ENCODE data around the gene LBX1. TPM values are rescaled to one million over a fixed set of nuclear protein-coding genes. Genes with fewer than 3 reads are reported as not detected.

Gene LBX1, protein sequence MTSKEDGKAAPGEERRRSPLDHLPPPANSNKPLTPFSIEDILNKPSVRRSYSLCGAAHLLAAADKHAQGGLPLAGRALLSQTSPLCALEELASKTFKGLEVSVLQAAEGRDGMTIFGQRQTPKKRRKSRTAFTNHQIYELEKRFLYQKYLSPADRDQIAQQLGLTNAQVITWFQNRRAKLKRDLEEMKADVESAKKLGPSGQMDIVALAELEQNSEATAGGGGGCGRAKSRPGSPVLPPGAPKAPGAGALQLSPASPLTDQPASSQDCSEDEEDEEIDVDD
- 0.08 TPM in 1 of 2 replicates, not detected in the other for total RNA-seq (ENCODE audit: low replicate concordance)

DNA sequence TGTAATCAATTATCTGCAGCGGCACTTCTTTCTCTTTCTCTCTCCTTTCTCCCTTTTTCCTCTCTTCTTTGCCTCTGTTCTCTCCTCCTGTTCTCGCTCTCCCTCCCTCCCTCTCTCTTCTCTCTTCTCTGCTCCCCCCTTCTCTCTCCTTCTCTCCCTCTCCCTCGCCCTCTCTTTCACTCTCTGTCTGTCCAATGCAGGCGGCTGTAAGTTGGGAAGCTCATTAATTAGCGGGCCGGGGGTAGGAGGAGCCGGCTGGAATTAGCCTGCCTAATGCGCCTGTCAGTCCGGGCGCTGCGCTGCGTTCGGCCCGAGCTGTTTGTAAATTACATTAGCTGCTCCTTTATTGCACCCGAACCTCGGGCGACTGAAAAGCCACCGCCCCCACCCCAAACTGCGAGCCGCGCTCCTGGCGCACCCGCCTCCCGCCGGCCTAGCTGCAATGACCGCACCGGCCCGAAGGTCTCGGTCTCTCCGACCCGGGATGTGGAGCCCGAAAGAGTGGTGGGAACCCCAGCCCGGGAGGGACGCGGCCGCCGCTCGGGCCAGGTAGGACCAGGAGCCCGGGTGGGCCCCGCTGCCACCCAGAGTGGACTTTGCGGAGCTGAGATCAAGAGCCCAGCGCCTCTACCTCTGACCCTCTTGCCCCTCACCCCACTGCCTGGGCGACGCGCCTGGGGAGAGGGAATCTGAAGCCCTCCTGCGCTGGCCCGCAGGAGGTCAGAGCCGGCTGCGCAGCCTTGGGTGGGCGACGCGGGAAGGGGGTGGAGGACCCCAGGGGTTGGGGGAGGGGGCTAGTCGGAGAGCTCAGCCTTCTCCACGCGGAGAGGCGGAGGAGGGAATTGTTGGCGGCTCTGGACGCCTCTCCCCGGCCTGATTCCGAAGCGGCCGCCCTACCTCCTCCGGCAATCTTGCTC is at the start of gene LBX1:
Gene LBX1, minus strand, starts transcription at position 198 of the 917 bp plus-strand sequence. CDS start 648 bp downstream, outside the sequence.
- DNase-seq (ENCODE audit: low read depth) = no peak
- TF ChIP-seq, protein P1, sequence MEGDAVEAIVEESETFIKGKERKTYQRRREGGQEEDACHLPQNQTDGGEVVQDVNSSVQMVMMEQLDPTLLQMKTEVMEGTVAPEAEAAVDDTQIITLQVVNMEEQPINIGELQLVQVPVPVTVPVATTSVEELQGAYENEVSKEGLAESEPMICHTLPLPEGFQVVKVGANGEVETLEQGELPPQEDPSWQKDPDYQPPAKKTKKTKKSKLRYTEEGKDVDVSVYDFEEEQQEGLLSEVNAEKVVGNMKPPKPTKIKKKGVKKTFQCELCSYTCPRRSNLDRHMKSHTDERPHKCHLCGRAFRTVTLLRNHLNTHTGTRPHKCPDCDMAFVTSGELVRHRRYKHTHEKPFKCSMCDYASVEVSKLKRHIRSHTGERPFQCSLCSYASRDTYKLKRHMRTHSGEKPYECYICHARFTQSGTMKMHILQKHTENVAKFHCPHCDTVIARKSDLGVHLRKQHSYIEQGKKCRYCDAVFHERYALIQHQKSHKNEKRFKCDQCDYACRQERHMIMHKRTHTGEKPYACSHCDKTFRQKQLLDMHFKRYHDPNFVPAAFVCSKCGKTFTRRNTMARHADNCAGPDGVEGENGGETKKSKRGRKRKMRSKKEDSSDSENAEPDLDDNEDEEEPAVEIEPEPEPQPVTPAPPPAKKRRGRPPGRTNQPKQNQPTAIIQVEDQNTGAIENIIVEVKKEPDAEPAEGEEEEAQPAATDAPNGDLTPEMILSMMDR (IDR thresholded peaks at IDR 0.05; ENCODE audit: insufficient read depth, low read length) = no peak
- no peak within 1 kb of the TSS for H3K4me3 ChIP-seq (ENCODE audit: low read depth, low read length)

DNA sequence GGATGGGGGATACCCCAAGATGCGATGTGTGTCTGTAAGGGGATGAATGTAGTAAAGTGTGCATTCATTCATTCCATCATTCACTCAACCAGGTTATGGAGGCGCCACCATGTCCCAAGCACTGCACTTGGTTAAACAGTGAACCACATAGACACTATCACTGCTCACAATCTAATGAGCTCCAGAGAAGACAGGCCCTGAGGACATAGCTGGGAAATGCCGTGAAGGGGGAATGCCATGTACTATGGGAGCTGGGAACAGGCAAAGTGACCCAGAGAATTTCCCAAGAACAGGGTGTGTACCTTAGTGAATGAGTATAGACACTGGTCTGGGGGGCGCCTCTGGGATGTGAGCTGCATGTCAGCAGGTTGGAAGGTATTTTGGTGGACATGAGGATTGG is 44.5 kb upstream of the LBX1 start:
- TF ChIP-seq, protein P1 (IDR thresholded peaks at IDR 0.05; ENCODE audit: insufficient read depth, low read length) = no peak
- DNase-seq (ENCODE audit: low read depth) = no peak
- no peak overlapping the region for H3K4me3 ChIP-seq (ENCODE audit: low read depth, low read length)

DNA sequence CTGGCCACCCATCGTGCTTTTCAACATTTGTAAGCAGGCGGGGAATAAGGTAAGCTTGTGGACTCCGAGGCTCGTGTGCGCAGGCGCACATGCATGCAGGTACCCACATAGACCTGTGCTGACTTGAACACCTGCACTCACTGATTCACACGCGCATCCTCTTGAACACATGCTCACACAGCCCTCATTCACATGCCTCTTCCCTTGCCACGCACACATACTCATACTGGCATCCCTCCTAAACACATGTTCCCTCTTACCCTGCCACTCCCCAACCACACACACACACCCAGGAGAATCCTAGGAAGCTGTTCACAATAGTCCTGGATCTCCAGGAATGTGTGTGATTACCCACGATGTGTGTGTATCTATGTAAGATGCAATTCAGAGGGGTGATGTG is 44.1 kb upstream of the LBX1 start:
- no peak overlapping the region for H3K4me3 ChIP-seq (ENCODE audit: low read depth, low read length)
- no peak for DNase-seq (ENCODE audit: low read depth)
- TF ChIP-seq, protein P1 (IDR thresholded peaks at IDR 0.05; ENCODE audit: insufficient read depth, low read length) = no peak

DNA sequence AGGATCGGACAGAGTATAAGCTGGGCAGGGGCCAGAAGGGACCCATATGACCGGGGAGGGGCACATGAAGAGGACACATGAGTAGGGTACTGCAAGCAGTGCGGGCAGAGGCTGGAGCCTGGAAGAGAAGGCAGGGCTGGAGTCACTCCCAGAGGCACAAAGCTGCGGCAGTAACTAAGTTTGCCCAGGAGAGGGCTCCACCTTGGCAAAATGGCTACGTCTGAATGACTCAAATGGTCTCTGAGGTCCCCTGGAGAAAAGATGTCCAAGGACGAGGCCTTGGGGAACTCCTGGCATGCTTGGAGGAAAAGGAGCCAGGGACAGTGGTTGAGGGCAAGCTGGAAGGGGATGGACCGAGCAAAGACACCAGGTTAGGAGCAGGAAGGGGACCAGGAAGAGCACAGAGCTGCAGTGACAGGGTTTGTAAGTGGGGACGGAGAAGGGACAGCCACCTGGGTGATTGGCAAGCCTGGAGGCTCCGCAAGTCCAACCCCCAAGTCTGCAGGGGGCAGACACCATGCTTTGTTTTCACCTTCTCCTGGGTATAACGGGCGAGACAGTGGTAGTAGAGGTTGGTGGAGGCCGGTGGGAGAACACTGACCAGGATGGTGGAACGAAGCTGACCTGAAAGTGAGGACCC is 43.1 kb upstream of the LBX1 start:
- H3K4me3 ChIP-seq (ENCODE audit: low read depth, low read length) = no peak overlapping the region
- TF ChIP-seq, protein P1 (IDR thresholded peaks at IDR 0.05; ENCODE audit: insufficient read depth, low read length) = peak; percentile 84
- peak; percentile 68 for DNase-seq (ENCODE audit: low read depth)

DNA sequence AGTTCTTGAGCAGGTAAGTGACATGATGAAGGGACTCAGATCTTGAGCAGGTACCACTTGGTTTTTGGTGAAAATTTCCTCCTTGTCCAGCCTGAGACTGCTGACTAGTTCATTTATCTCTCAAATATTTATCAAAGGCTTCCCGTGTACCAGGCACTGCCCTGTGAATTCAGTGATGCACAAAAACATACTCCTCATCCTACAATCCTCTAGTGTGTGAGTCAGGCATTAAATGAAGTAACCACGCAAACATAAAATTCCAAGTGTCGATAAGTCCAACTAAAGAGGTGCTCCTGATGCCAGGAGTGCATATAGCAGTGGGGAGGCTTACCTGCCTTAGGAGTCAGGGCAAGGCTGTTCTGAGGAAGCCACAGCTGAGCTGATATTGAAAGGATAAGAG is 41.5 kb upstream of the LBX1 start:
- DNase-seq (ENCODE audit: low read depth) = no peak
- TF ChIP-seq, protein P1 (IDR thresholded peaks at IDR 0.05; ENCODE audit: insufficient read depth, low read length) = no peak
- H3K4me3 ChIP-seq (ENCODE audit: low read depth, low read length) = no peak overlapping the region

DNA sequence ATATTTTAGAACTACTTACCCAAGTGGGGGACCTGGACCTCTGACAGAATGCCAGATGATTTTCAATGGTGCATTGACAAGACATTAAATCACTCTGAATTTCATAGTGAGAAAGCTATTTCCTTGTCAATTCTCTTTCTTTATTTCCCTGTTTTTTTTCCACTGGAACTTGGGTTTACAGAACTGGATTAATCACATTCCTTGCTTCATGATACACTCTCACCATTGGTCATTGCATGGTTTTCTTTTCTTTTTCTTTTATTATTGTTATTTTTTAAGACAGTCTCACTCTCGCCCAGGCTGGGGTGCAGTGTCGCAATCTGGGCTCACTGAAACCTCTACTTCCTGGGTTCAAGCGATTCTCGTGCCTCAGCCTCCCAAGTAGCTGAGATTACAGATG is 38.5 kb upstream of the LBX1 start:
- TF ChIP-seq, protein P1 (IDR thresholded peaks at IDR 0.05; ENCODE audit: insufficient read depth, low read length) = no peak

More for the DNA sequence above, 38.5 kb upstream of the LBX1 start:
- DNase-seq (ENCODE audit: low read depth) = no peak
- no peak overlapping the region for H3K4me3 ChIP-seq (ENCODE audit: low read depth, low read length)

Data from fibroblast of the aortic adventitia (primary cell).